ENCODE data around the gene PDE10A.

PDE10A gene

GRCh38 chr6:165653607-165654006, 9.4 kb downstream of the PDE10A start:
- FAIRE-seq, result no peak

- FAIRE-seq, result no peak
Measured at GRCh38 chr6:165653196-165653595, 9.8 kb downstream of the PDE10A start.

DNA sequence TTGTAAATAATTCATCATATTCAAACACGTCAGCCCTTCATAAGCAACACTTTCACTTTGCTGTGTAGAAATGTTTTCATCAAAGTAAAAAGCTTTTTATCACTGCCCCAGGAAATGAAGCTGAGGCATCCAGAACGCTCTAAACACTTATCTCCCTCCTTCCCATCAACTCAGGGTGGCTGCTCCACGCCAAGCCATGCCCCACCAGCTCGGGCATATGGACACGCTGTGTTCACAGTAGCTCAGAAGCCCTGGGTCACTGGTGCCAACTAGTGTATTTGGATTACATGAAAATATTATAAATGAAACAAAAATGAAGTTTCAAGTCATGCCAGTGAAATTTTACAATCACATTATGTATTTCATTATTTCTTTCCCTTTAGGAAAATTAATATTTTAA, 10.3 kb downstream of the PDE10A start:
- FAIRE-seq, result no peak

GRCh38 chr6:165649166-165650137, 13.6 kb downstream of the PDE10A start:
- no peak for FAIRE-seq

DNA sequence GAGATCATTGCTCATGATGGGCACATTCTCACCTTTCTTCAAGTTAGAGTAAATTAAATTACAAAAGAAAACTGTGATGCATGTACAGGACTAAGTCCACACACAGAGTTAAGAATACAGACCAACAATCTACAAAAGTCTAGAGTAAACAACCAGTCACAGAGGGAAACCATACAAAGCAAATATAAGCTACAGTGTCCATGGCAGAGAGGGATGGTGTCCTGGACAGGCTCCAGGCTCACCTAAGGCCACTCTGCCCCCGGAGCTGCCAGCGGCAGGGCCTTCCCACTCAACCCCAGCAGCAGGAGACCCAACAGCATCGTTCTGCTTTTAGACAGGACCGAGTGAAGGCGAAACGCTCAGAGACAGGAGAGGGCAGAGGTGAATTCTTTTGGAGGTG, 16.0 kb downstream of the PDE10A start:
- FAIRE-seq, result no peak

DNA sequence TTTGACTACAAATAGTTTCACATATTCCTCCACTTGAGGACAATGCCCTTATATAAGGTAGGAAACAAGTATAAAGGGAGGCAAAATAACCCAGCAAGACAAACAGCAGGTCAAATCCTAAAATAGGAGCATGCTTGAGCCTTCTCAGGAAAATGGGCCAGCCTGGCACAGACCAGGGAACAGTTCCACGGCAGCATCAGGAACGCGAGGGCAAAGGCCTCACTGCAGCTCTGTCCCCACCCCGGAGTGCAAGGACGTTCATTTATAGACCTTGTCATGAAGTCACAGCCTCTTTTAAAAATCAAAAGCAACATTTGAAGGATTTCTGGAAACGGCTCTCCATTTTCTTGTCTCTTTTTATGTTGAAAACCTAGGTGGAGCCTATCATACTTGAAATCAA, 17.1 kb downstream of the PDE10A start:
- no peak for FAIRE-seq

GRCh38 chr6:165644586-165645266, 18.3 kb downstream of the PDE10A start:
- FAIRE-seq, result no peak

DNA sequence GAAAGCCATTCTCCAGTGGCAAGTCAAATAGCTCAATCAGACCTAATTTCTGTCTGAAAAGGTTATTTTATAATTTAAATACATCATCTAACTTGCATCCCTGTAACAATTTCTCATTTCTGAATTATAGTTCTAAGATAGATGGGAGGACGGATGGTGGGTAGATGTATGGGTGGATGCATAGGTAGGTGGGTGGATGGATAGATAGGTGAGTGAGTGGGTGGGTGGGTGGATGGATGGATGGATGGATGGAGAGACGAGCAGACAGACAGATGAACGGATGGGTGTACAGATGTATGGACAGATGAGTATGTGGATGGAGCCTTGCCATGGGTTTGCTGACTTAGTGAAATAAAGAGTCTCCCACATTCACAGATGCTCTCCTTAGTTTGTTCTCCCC, 20.0 kb downstream of the PDE10A start:
- no peak for FAIRE-seq

GRCh38 chr6:165641672-165642156, 21.3 kb downstream of the PDE10A start:
- FAIRE-seq, result no peak

DNA sequence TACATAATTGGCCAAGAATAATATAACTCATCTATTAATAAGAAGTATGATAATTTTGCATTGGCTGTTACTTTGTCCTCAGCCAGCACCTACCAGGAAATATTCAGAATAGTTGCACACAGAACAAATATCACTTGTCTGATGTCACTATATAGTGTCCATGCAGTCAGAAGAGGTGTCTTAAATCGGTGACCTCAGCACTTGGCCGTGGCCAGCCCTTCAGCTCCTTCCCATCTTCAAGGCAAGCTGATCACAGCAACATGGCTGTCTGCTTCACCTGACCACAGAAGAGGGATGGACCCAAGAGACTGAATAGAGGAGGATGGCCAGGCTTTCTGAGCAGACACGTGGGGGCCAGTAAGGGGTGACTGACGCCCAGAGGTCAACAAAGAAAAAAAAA, 22.2 kb downstream of the PDE10A start:
- no peak for FAIRE-seq

- no peak for FAIRE-seq
Measured at GRCh38 chr6:165638530-165638929, 24.5 kb downstream of the PDE10A start.

DNA sequence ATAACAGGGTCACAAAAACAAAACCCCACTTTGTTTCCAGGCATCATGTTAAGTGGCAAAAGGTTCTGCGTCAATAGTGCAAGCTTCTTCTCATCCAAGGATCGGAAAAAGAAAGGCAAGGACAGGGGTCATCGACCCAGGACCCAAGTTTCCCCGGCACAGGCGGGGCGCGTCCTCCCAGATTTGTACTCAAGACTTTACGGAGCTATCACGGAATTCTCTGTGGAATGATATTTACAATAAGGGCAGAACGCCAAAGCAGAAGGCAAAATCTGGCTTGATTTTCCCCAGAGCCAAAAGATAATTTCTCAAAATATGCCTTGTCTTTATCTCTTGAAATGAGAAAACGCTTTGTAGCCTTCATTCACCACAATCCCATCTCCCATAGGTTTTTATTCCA, 25.5 kb downstream of the PDE10A start:
- FAIRE-seq, result no peak

DNA sequence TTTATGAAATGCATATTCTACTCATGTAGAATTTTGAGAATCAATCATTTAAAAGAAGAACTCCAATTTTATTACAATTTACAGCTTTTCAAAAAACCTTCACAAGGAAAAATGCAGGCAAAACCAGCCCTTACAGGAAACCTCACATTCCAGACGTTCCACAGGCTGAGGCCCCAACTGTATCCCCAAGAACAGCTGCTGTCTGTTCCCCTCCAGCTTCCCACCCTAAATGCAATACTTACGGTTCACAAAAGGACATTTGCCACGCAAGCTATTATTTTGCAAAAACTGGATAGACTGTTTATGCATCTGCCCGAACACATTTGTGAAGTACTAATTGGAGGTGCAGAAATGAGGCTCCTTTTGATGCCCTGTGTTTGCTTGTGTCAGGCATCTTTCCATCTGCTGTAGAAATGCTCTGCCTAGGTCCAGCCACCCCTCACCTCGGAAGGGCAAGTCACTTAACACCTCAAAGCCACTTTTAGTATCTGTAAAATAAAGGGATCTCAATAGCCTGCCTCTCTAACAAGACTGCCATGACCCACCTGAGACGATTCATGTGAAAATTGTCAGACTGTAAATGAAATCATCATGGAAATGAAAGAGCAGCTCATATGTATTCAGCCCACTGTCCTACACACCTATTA, 26.5 kb downstream of the PDE10A start:
- no peak for FAIRE-seq

- FAIRE-seq, result no peak
Measured at GRCh38 chr6:165635965-165636364, 27.1 kb downstream of the PDE10A start.

DNA sequence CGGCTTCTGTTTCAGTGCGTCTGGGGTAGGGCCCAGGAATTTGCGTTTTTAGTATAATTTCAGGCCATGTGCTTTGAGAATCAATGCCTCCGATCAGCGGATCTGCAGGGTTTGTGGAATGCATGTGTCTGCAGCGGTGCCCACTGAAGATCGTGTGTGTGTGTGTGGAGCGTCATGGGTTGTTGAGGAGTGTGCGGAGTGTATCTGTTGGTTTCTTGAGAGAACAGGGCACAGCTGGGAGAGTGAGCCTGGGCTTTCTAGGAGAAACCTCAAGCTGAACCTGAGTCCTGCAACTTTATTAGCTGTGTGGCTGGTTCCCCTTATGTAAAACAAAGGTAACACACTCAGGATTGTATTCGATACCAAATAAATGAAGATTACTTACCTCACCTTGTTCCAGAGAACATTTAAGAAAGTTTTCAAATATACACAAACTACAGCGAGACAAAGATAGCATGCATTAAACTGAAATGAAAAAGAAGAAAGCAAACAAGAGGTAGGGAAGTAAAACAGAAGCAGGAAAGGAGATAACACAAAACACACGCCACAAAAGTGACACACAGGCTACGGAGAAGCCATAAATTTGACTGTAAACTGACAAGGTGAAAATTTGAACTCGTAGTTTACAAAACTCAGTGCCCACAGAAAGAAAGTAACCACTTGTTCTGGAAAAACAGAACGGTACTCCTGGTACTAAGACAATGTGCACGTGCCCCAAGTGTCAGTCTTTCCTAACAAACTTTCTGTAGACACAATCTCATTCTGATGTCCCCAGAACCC, 28.8 kb downstream of the PDE10A start:
- no peak for FAIRE-seq

DNA sequence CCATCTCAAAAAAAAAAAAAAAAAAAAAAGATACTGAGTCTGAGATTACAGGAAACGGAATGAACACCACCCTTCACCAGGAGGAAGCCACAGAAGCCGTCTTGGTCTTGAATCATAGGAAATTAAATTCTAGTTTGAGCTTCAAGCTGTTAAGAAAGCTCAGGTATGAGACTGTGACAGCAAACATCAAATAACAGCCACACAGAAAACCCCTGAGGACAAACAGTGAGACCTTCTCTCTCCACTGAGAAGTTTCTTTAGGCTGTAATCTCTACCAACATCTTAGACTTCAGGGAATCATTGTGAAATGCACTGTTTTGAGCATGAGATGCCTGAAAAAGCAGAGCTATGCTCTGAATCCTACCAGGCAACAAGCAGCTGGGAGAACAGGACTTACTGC, 30.8 kb downstream of the PDE10A start:
- FAIRE-seq, result no peak

GRCh38 chr6:165630544-165630953, 32.5 kb downstream of the PDE10A start:
- FAIRE-seq, result no peak

DNA sequence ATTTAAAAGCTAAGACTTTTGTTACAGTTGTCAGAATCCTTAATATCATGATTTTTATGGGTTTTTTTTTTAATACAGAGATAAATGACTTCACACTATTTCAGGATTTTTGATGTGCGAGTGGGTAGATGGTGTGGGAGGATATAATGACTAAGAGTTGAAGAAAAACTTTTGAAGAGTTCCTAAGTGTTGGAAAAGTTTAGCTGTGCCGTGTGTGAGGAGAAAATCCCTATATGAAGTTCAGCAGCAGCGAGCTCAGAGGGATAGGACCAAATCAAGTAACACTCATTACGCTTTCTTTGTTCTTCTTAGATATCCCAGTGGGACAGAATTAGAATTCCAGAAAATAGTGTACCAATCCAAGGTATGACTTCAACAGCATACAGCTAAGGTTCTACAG, 34.1 kb downstream of the PDE10A start:
- FAIRE-seq, result no peak

DNA sequence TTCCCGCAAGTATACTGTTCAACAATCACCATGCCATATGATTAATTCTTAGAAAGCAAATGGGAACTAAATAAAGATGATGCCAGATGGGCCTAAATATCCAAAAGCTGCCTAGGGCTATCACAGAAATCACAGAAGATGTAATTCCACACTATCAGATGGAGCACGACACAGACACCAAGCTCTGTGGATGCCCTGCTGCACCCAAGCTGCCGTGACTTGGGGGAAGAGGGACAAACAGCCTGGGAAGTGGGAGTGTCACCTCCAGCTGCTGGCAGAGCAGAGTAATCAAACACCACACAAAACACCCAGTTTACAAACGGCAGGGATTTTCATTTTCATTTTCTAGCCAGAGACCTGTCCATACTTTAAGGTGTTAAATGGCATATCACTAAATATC, 35.7 kb downstream of the PDE10A start:
- FAIRE-seq, result no peak

- no peak for FAIRE-seq
Measured at GRCh38 chr6:165626711-165627110, 36.3 kb downstream of the PDE10A start.

- no peak for FAIRE-seq
Measured at GRCh38 chr6:165624871-165625639, 38.0 kb downstream of the PDE10A start.

- no peak for FAIRE-seq
Measured at GRCh38 chr6:165621940-165622339, 41.1 kb downstream of the PDE10A start.

All from islet of Langerhans (tissue), 1 donor.